ENCODE data around the gene CELF5. TPM values are rescaled to one million over a fixed set of nuclear protein-coding genes. Genes with fewer than 3 reads are reported as not detected.
A peak's percentile ranks its signal among the peaks of the same experiment; 100 is the strongest.

The CELF5 gene
- total and polyA plus RNA-seq, 2 donors (not counting 1 experiment from before 2014, with no cell fraction given), result 0.15 TPM; not detected in 1

DNA sequence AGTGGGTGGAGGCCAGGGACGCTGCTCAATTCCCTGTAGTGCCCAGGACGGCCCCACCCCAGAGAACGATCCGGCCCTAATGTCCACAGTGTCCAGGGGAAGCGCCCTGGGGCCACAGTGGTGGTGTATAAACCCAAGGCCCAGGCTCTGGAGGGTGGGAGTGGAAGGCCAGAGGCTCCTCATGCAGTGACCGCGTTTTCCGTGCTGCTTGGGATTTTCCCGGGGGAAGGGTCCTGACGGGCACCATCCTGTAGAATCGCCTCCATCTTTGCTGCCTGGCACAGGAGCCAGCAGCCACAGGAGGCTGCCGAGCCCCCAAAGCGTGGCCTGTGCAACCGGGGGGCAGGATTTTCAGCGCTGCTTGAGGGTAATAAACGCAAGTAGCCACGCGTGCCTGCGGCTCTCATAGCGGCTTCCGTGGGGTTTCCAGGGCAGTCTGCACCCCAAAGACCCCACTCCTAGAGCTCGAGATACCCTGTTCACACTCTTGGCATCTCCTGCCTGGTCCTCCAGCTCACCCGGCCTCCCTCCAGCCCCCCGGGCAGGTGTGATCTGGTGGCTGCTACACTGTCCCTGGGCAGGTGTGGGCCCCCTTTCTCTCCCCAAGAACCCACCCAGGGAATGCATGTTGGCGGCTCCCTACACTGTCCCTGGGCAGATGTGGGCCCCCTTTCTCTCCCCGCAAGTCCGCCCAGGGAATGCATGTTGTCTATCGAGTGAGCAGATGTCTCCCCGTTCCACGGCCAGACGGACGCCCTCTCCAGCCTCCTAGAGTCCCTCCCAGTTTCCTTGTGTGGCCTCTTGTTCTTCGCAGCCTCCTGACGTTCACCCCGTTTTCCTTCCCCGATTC is 36.6 kb upstream of the CELF5 start:
- intact Hi-C loops (cut with micrococcal nuclease), result loop anchor here (10.0 kb wide), 3 partner anchors 123 to 1943 kb away; partner anchors contain the start of genes ATP5F1D, FEM1A, MIDN and TLE5
- TF ChIP-seq EZH2 (IDR thresholded peaks at IDR 0.05; ENCODE audit: borderline replicate concordance, insufficient read depth, low read depth, low read length, poor library complexity, severe bottlenecking), result no peak
- TF ChIP-seq, protein P1, sequence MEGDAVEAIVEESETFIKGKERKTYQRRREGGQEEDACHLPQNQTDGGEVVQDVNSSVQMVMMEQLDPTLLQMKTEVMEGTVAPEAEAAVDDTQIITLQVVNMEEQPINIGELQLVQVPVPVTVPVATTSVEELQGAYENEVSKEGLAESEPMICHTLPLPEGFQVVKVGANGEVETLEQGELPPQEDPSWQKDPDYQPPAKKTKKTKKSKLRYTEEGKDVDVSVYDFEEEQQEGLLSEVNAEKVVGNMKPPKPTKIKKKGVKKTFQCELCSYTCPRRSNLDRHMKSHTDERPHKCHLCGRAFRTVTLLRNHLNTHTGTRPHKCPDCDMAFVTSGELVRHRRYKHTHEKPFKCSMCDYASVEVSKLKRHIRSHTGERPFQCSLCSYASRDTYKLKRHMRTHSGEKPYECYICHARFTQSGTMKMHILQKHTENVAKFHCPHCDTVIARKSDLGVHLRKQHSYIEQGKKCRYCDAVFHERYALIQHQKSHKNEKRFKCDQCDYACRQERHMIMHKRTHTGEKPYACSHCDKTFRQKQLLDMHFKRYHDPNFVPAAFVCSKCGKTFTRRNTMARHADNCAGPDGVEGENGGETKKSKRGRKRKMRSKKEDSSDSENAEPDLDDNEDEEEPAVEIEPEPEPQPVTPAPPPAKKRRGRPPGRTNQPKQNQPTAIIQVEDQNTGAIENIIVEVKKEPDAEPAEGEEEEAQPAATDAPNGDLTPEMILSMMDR (IDR thresholded peaks at IDR 0.05), result no peak
- no peaks in the 10 kb centered on the region for H3K27me3 Mint-ChIP-seq
- H3K27me3 ChIP-seq (replicated peaks in 1 of 4; ENCODE audit: control extremely low read depth in 1 of 4, control insufficient read depth in 3 of 4, insufficient read depth in 4 of 4, low read length in 3 of 4), result no peaks in the 10 kb centered on the region
- CTCF ChIA-PET, result no interaction called here
- peaks cover 92% of the 10 kb centered on the region for H3K79me2 ChIP-seq (ENCODE audit: control insufficient read depth, insufficient read depth, low read length)
- H3K4me3 ChIP-seq (ENCODE audit: control extremely low read depth in 1 of 5, extremely low read depth in 1 of 5, insufficient read depth in 1 of 5, low read depth in 2 of 5, low read length in 4 of 5), result no peak overlapping the region
- no peak overlapping the region for H3K27ac ChIP-seq (ENCODE audit: low read length in 2 of 2)
- no peak overlapping the region for H3K27ac Mint-ChIP-seq
- POLR2A ChIA-PET, result interaction anchor here (0.6 kb wide), 1 partner anchor 638 kb away, joined by 3 read pairs; no protein-coding TSS in a partner anchor
- WGBS (ENCODE audit: insufficient coverage), result 93% methylated on average over 36 of the region's 36 CpGs
- peaks cover 63% of the 10 kb centered on the region for H3K4me1 Mint-ChIP-seq
- H3K9ac ChIP-seq (ENCODE audit: low read length), result no peak overlapping the region
- peaks cover 0 to 25% of the 10 kb centered on the region in 2 experiments for H3K36me3 ChIP-seq (replicated peaks in 1 of 2; ENCODE audit: control extremely low read depth in 1 of 2, control insufficient read depth in 1 of 2, extremely low read depth in 1 of 2, insufficient read depth in 2 of 2, low read length in 1 of 2)
- no peaks in the 10 kb centered on the region for H3K9me3 Mint-ChIP-seq (ENCODE audit: insufficient read depth)
- H2AFZ ChIP-seq (ENCODE audit: insufficient read depth, low read depth, low read length, poor library complexity, severe bottlenecking), result no peak overlapping the region
- peak overlapping the region; percentile 100 for H3K4me2 ChIP-seq (replicated peaks; ENCODE audit: low read depth, low read length, poor library complexity, severe bottlenecking)
- H4K20me1 ChIP-seq (ENCODE audit: control insufficient read depth, insufficient read depth, low read length, poor library complexity, severe bottlenecking), result peaks cover 94% of the 10 kb centered on the region
- no peak for ATAC-seq (ENCODE audit: low read depth)
- H3K9me3 ChIP-seq (ENCODE audit: control extremely low read depth in 1 of 3, control insufficient read depth in 2 of 3, insufficient read depth in 1 of 3, low read length in 2 of 3), result no peaks in the 10 kb centered on the region
- peaks cover 40 to 62% of the 10 kb centered on the region in 2 donors for H3K4me1 ChIP-seq (ENCODE audit: control insufficient read depth in 2 of 2, insufficient read depth in 2 of 2, low read length in 2 of 2)
- H3K4me3 Mint-ChIP-seq, result peak overlapping the region; percentile 87
- DNase-seq, result no peak

Data from B cell (primary cell).